Endothelial cell of hepatic sinusoid (primary cell): Measurements from ENCODE around the gene UBASH3B.

Experiments used
- in situ Hi-C: cut with HindIII; loops from 2 replicates; pipeline ENCODE4 v1.10.0; 2017; ENCODE audit warnings: low sequenced_read_pairs

The UBASH3B gene

GRCh38 chr11:122646549-122647340 lies 8.8 kb upstream of the UBASH3B start:
- in situ Hi-C loops: no loop called here

DNA sequence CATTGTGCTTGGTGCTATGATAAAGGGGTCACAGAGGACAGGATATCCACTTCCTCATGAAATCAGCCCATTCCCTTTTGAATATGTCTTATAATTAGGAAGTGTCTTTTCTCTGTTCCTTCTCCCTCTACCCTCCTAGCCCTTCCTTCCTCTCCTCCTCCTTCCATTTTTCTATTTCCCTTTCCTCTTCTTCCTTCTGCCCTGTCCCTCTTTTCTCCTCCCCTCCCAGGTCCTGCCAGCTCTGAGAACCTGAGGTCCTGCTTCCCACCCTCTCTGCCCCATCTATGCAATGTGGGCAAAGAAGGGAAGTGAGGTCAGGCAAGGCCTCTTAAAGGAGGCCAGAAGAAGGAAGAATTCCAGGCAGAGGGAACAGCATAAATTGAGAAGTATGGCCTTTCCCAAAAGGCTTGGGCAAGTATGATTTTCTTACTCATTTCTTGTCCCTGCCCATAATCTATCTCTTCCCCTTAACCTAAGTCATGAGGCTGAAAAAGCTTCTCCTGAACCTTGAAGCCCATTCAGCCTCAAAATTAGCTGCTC lies 7.7 kb upstream of the UBASH3B start:
- in situ Hi-C loops: no loop called here

DNA sequence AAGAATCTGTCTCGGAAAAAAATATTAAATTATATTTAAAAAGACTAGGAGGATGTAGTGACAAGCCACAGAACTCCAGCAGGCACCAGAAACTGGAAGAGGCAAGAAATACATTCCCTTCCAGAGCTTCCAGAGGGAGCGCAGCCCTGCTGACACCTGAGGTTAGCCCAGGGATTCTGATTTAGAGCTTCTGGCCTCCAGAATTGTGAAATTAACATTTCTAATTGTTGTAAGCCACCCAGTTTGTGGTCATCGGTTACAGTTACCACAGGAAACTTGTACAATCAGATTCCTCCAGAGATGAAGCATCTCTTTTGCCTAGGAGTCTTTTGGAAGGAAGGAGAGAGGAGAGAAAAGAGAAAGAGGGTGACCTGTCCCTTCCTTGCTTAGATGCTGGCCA lies 6.4 kb upstream of the UBASH3B start:
- in situ Hi-C loops: no loop called here

DNA sequence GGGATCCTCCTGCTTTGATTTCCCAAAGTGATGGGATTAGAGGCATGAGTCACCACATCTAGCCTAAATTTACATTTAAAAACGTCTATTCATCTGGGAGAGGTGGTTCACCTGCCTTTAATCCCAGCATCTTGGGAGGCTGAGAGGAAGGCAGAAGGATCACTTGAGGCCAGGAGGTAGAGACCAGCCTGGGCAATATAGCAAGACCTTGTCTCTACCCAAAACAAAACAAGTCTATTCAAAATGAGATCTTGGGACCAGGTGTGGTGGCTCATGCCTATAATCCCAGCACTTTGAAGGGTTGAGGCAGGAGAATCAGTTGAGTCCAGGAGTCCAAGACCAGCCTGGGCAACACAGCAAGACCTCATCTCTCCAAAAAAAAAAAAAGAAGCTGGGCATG lies 4.9 kb upstream of the UBASH3B start:
- in situ Hi-C loops: no loop called here

DNA sequence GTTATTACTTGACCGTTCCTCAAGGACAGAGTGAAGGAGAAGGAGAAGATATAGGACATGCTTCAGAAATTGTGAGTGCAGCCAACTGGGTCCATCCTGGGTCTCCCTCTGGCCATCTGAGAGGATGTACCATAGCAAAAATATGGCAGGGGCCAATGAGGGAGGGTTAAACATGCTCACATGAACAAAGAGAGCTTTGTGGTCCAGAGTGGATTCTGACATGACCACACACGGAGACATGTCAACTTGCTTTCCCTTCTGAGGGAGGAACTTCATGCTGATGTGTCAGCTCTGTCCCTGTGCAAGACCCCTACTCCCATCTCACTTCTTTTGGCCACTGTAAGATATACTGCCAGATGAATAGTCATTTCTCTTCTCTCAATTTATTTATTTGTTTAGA lies 3.0 kb upstream of the UBASH3B start:
- in situ Hi-C loops: no loop called here

DNA sequence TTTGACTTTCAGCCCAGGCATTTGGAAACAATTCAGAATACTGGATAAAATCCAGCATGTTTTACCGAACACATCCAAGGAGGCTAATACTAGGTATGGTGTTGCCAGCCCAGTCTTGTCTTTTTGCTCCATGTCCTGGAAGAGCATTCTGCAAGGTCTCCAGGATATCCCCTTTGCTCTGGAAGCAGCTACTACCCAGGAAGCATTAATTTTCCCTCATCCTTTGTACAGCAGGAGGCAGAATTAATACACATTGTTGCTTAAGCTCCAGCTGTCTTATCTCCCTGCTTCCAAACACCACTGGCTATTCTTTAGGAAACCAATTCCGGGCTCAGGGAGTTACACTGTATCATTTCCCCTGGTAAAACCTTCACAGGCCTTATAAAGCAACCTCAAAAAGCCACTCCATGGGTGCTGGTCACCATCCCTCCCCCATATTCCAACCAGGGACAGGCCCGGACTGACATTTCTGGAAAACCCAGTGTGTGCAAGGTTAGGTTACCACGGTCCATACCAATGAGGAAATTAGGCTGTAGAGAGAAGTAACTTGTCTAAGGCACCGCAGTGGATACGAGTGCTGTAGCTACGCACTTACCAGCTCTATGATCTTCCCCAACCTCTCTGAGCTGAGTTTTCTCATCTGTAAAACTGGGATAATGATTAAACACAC lies 1.5 kb upstream of the UBASH3B start:
- in situ Hi-C loops: no loop called here

DNA sequence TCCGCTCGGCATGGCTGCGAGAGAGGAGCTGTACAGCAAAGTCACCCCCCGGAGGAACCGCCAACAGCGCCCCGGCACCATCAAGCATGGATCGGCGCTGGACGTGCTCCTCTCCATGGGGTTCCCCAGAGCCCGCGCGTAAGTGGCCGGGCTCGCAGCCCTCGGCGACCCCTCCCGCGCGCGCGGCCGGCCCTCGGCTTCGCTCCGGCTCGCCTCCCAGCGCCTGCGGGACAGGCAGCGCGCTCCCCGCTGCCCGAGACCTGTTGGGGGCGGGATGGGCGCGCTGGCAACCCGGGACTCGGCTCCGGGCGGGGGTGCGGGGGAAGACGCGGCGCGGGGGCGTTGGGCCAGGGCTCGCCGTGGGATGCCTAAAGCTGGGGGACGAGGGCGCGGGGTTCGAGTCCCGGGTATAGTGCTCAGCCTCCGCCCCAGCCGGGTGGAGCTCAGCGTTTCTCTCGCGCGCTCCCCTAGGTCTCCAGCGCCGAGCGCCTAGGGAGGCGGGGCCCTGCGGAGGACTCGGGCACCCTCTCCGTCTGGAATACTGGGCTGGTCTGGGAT lies 630 bp downstream of the UBASH3B start:
- in situ Hi-C loops: no loop called here

DNA sequence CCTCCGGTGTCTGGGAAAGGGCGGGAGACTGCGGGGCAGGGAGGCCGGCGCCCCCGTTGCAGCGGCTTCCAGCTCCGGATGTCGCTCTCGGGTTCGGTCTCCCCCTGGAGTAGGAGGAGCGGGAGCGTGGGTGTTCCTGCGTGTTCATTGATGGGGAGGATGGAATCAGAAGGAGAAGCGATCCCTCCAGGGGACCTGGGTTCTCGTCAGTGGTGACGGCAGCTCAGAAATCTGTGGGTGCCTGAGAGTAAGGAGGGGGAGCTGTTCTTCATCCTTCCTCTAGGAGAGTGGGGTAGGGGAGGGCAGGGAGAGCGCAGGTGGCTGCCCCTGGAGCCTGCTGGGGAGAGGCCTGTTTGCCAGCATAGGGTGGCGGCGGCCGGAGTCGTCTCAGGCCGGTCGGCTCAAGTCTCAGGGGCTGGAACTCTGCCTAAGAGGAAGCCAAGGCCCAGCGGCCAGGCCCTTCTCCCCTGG lies 1.1 kb downstream of the UBASH3B start:
- in situ Hi-C loops: no loop called here

GRCh38 chr11:122659676-122660554 lies 4.4 kb downstream of the UBASH3B start:
- in situ Hi-C loops: no loop called here

- in situ Hi-C loops: no loop called here
Measured at GRCh38 chr11:122661182-122661945, 5.8 kb downstream of the UBASH3B start.

GRCh38 chr11:122663056-122663740 lies 7.7 kb downstream of the UBASH3B start:
- in situ Hi-C loops: no loop called here

DNA sequence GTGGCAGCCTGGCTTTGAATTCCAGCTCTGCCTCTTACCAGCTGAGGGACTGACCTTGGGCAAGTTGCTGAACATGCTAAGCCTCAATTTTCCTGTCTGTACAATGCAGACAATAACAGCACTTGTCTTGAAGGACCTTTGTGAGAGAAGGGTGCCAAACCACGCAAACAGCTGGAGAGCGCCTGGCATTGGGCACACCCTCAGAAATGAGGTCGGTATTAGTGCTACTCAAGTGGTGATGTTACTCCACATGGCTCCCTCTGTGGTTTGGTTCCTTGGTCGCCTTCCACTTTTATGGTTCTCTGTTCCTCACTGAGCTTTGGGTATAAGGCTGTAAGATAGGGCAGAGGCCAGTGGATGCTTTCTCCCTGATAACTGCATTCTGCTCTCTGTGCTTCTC lies 8.2 kb downstream of the UBASH3B start:
- in situ Hi-C loops: no loop called here

GRCh38 chr11:122664188-122664587 lies 8.7 kb downstream of the UBASH3B start:
- in situ Hi-C loops: no loop called here

DNA sequence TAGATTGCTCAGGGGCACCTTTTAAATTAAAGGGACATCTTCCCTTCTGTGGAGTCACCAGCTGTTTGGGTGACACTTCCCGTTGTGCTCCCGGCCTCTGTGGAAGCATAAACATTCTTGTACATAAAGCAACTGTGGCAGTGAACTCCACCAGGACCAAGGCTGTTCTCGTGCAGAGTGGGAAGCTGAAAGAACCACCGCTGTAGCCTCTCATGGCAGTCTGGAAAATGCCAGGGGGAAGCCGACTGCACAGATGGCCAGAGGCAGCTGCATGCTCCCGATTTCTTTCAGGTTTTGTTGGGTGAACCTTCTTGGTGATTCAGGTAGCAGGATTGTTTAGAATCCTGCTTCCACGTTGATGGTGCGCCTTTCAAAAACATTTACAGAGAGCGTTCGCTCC lies 10.3 kb downstream of the UBASH3B start:
- in situ Hi-C loops: loop anchor here (5.0 kb wide), 2 partner anchors 51 to 91 kb away; no protein-coding TSS in a partner anchor

DNA sequence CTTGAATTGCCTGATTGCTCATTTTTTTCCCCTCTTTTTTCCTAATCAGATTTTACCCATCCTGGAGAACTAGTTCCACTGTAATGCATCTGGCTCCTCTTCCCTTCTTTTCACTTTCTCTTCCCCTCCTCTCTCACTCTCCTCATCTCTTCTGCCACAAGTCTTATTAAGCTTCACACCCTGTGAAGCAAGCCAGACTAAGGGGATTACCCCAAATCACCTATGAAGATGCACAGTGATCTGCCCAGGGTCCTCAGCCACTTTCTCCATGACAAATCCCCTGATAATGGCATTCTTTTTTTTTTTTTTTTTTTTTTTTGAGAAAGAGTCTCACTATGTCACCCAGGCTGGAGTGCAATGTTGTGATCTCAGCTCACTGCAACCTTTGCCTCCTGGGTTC lies 11.2 kb downstream of the UBASH3B start:
- in situ Hi-C loops: loop anchor here (5.0 kb wide), 2 partner anchors 51 to 91 kb away; no protein-coding TSS in a partner anchor

DNA sequence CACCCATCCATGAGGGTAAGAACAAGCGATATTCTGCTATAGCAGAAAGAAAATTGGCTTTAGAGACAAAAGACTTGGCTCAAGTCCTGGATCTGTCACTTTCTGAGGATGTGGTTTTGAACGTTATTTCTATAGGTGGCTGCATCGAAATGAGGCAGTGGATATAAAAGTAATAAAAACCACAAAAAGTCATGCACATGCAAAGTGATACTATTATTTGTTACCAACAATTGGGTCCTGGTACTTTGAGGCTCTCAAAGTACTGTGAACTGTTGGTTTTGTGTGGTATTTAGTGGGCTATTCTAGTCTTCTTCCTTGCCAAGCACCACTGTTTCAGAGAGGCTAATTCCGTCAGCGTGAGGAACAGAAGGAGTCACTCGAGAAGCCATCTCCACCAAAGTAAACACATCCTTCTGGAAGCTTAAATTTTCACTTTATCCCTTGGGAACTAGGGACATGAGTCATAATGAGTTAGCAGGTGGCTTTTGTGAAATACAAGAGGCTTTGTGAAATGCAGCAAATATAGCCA lies 13.1 kb downstream of the UBASH3B start:
- in situ Hi-C loops: loop anchor here (5.0 kb wide), 2 partner anchors 49 to 89 kb away; no protein-coding TSS in a partner anchor

DNA sequence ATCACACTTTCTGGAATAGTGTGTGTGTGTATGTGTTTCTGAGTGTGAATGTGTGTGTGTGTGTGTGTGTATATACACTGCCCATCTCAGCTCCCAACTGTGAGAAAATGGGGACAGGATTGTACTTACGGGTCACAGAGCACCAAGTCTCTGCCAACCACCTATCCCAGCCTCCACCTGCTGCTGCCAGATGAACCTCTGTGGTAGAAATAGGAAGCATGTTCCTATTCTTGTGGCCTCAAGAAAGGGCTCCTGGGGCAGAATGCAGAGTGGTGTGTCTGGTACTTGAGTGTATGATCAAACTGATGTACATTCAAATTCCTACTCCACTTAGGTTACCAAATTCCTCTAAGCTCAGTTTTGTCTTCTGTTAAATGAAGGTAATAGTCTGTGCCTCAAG lies 14.6 kb downstream of the UBASH3B start:
- in situ Hi-C loops: no loop called here

- in situ Hi-C loops: no loop called here
Measured at GRCh38 chr11:122671400-122671891, 15.9 kb downstream of the UBASH3B start.

DNA sequence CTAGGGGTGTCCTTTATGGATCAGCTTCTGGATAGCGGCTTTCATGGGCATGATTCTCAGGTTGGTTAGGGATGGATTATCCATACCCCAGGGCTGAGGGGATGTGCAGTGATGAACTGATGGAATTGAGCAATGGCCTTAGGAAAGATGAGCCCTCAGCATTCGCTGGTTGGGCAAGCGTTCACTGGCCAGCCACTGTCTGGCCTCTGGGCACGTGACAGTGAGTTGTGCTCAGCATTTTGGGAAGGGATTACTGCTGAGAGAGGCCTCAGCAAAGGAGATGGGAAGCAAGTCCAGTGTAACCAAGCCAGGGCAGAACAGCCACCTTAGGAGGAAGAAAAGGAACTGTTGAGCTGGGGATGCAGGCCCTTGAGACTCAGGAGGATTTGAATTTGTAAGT lies 17.4 kb downstream of the UBASH3B start:
- in situ Hi-C loops: no loop called here
